K562 (cell line): ENCODE measurements around the gene LCN15. TPM values are rescaled to one million over a fixed set of nuclear protein-coding genes. Genes with fewer than 3 reads are reported as not detected.
A peak's percentile ranks its signal among the peaks of the same experiment; 100 is the strongest.

Source experiments
- ATAC-seq: fragments of 200-7000 bp; cut with Tn5 transposase; 3 replicates; pipeline ENCODE4 v1.9.1; 2020; ENCODE audit warnings: moderate library complexity
- BruUV-seq: library from RNA; stranded (reverse); fragments of 400-500 nt; replicated peaks from 2 replicates; lab custom pipeline; 2021; lab: Mats Ljungman, UMichigan
- CTCF ChIA-PET: fragments of 300-600 bp; formaldehyde crosslinking; extraction: SDS; loops from one replicate; lab custom pipeline; 2021; ENCODE audit warnings: low intra/inter-chr PET ratio; lab: Yijun Ruan, JAX
- POLR2A ChIA-PET: fragments of 300-600, 350-650 bp; sonication (Branson Sonifier 250); formaldehyde crosslinking; extraction: SDS; loops from one replicate; lab custom pipeline; 2021; ENCODE audit warnings: antibody characterized with exemption, inconsistent platforms; lab: Yijun Ruan, JAX
- DNase-seq, 4 experiments: peaks; one replicate each; pipeline versions ENCODE4 v3.0.0 to v3.0.0-alpha.2; 2011 to 2018; ENCODE audit warnings: low spot score in 3 of 4, mixed read lengths in 3 of 4; ENCODE audit errors: extremely low read depth in 1 of 4
- FAIRE-seq: peaks from 2 replicates; lab custom pipeline; 2011; peaks lifted over from hg19 to GRCh38; lab: Jason Lieb, UNC
- H2AFZ ChIP-seq: 2 replicates; pipeline ENCODE4 v1.6.0; 2011; ENCODE audit warnings: low read depth, low read length, control low read depth, inconsistent platforms
- H3K27ac ChIP-seq: fragments of 200-600 bp; 3 replicates; pipeline ENCODE4 v1.8.0; 2011; ENCODE audit warnings: low read depth, mild to moderate bottlenecking, control low read depth, inconsistent platforms, low read length, moderate library complexity, mixed read lengths; ENCODE audit errors: extremely low read depth
- H3K27me3 ChIP-seq, 2 experiments: fragments of 300-600 bp in 1 of 2; 2 replicates in 1 of 2; 3 replicates in 1 of 2; pipeline versions ENCODE4 v1.6.0 to v1.8.0; 2011; ENCODE audit warnings: inconsistent platforms in 2 of 2, low read length in 2 of 2, mild to moderate bottlenecking in 1 of 2, mixed read lengths in 1 of 2, moderate library complexity in 1 of 2; ENCODE audit not compliant: control insufficient read depth in 2 of 2, insufficient read depth in 2 of 2
- H3K36me3 ChIP-seq: fragments of 300-600 bp; 3 replicates; pipeline ENCODE4 v1.8.0; 2011; ENCODE audit warnings: mild to moderate bottlenecking, low read length, inconsistent platforms; ENCODE audit not compliant: control insufficient read depth, insufficient read depth
- H3K4me1 ChIP-seq, 2 experiments: fragments of 200-600 bp in 1 of 2; replicated peaks in 1 of 2; 2 replicates in 1 of 2; 3 replicates in 1 of 2; pipeline versions ENCODE4 v1.5.1 to v1.8.0; 2011; ENCODE audit warnings: inconsistent platforms in 2 of 2, low read length in 2 of 2, mild to moderate bottlenecking in 1 of 2, mixed read lengths in 1 of 2, moderate library complexity in 1 of 2; ENCODE audit not compliant: control insufficient read depth in 2 of 2, insufficient read depth in 2 of 2
- H3K4me2 ChIP-seq: 2 replicates; pipeline ENCODE4 v1.6.1; 2011; ENCODE audit warnings: low read length, control low read depth, inconsistent platforms, mixed read lengths; ENCODE audit not compliant: insufficient read depth
- H3K4me3 ChIP-seq: fragments of 200-600 bp; sonication (generic), shearing (Covaris generic); 2 replicates; pipeline ENCODE4 v1.5.1; 2016; ENCODE audit warnings: control low read depth, inconsistent platforms
- H3K79me2 ChIP-seq: fragments of 200-600 bp; 3 replicates; pipeline ENCODE4 v1.8.0; 2011; ENCODE audit warnings: low read length, inconsistent platforms; ENCODE audit not compliant: control insufficient read depth, insufficient read depth
- H3K9ac ChIP-seq, 2 experiments: 2 replicates each; pipeline versions ENCODE4 v1.6.0 to v1.6.1; 2011; ENCODE audit warnings: low read depth in 2 of 2, low read length in 2 of 2, control low read depth in 1 of 2, inconsistent platforms in 1 of 2, mild to moderate bottlenecking in 1 of 2, mixed read lengths in 1 of 2; ENCODE audit not compliant: insufficient read depth in 1 of 2
- H3K9me1 ChIP-seq: one replicate; pipeline ENCODE4 v1.6.0; 2011; ENCODE audit warnings: inconsistent platforms, mild to moderate bottlenecking, low read length, moderate library complexity; ENCODE audit not compliant: control insufficient read depth, insufficient read depth
- H3K9me3 ChIP-seq: replicated peaks from 2 replicates; pipeline ENCODE4 v1.5.1; 2011; ENCODE audit warnings: low read depth, low read length, inconsistent platforms; ENCODE audit not compliant: control insufficient read depth, insufficient read depth
- H4K20me1 ChIP-seq: replicated peaks from 2 replicates; pipeline ENCODE4 v1.6.1; 2011; ENCODE audit warnings: low read length, inconsistent platforms, mixed read lengths; ENCODE audit not compliant: control insufficient read depth, insufficient read depth
- CREM ChIP-seq: IDR thresholded peaks from 2 replicates; pipeline ENCODE4 v1.6.1; 2014; ENCODE audit warnings: antibody characterized with exemption, low read depth
- CXXC5 ChIP-seq: fragments of 250-450 bp; sonication (Bioruptor Pico); IDR thresholded peaks from 2 replicates; pipeline ENCODE4 v1.8.0; 2022; ENCODE audit warnings: inconsistent platforms, mild to moderate bottlenecking, moderate library complexity
- HDAC2 ChIP-seq: fragments of 450-650 bp; IDR thresholded peaks from 2 replicates; pipeline ENCODE4 v1.6.1; 2016; ENCODE audit warnings: mild to moderate bottlenecking
- HMGXB4 ChIP-seq: sonication (generic); formaldehyde crosslinking; IDR thresholded peaks from 2 replicates; pipeline ENCODE4 v1.8.1; 2023; ENCODE audit warnings: mild to moderate bottlenecking, missing genetic modification reagents
- KDM4B ChIP-seq, 2 experiments: fragments of 450-650 bp in 1 of 2; sonication (generic) in 1 of 2; IDR thresholded peaks; 2 replicates each; pipeline ENCODE4 v1.6.1; 2016 to 2017; ENCODE audit warnings: borderline replicate concordance in 2 of 2, antibody characterized with exemption in 1 of 2, low read depth in 1 of 2, mild to moderate bottlenecking in 1 of 2
- MTF1 ChIP-seq: fragments of 250-450 bp; sonication (Bioruptor Pico); IDR thresholded peaks from 2 replicates; pipeline ENCODE4 v1.9.0; 2021; ENCODE audit warnings: moderate library complexity, mild to moderate bottlenecking, inconsistent platforms, borderline replicate concordance
- PCBP1 ChIP-seq: fragments of 200-400 bp; formaldehyde crosslinking; IDR thresholded peaks from 2 replicates; pipeline ENCODE4 v1.6.1; 2018; ENCODE audit warnings: mild to moderate bottlenecking, low read depth, low read length; ENCODE audit not compliant: poor library complexity, severe bottlenecking
- SAFB ChIP-seq: fragments of 200-400 bp; formaldehyde crosslinking; IDR thresholded peaks from 2 replicates; pipeline ENCODE4 v1.6.1; 2017; ENCODE audit warnings: low read depth, low read length, borderline replicate concordance
- YY1 ChIP-seq, 3 experiments: IDR thresholded peaks; 2 replicates each; pipeline ENCODE4 v1.6.1; 2011; ENCODE audit warnings: low read length in 2 of 3, mild to moderate bottlenecking in 2 of 3, moderate library complexity in 2 of 3, borderline replicate concordance in 1 of 3, control low read depth in 1 of 3, low read depth in 1 of 3; ENCODE audit not compliant: insufficient read depth in 3 of 3, insufficient replicate concordance in 2 of 3, control insufficient read depth in 1 of 3, insufficient read length in 1 of 3; ENCODE audit errors: extremely low read depth in 1 of 3
- ZBTB7A ChIP-seq: IDR thresholded peaks from 2 replicates; pipeline ENCODE4 v1.6.1; 2011; ENCODE audit warnings: low read depth, mild to moderate bottlenecking, low read length, moderate library complexity, borderline replicate concordance; ENCODE audit not compliant: control insufficient read depth
- WGBS: fragments of 100-300 bp; shearing (Covaris generic); methylation state at CpG from one replicate; pipeline ENCODE4 v1.1.6; 2016; ENCODE audit warnings: low coverage, mixed read lengths; ENCODE audit not compliant: insufficient coverage; ENCODE audit errors: missing lambda C conversion rate; 5-methylcytosine and 5-hydroxymethylcytosine counted together
- in situ Hi-C: fragments of 300-500 bp; cut with MboI; formaldehyde crosslinking; loops from 4 replicates; pipeline ENCODE4 v1.15.0; 2018; ENCODE audit warnings: inconsistent platforms, mixed read lengths
- intact Hi-C: fragments of 100-400 bp; cut with micrococcal nuclease; formaldehyde crosslinking; loops from 2 replicates; pipeline ENCODE4 v1.14.2; 2022
- polyA plus RNA-seq, 8 experiments: library from polyadenylated mRNA; depleted of rRNA in 4 of 8; stranded (reverse) in 5 of 8; unstranded in 3 of 8; fragments of >200 nt; fragmentation: Nextera tagmentation in 2 of 8; fragmentation: Illumina TruSeq in 1 of 8; extraction: Ambion mirVana in 2 of 8; extraction: Trizol in 1 of 8; gene quantifications; 2 replicates each; pipeline versions ENCODE4 v1.2.1 to v1.2.3, GENCODE V29; 2011 to 2014; ENCODE audit warnings: inconsistent platforms in 1 of 8, missing spikeins in 1 of 8
- total RNA-seq, 7 experiments: library from RNA; depleted of rRNA in 6 of 7; stranded (reverse); fragments of >200 nt in 6 of 7; fragmentation: Illumina TruSeq in 2 of 7; extraction: Trizol in 2 of 7; gene quantifications; 2 replicates each; pipeline versions ENCODE4 v1.2.1 to v1.2.3, GENCODE V29; 2011 to 2021; ENCODE audit warnings: low replicate concordance in 1 of 7
- TF ChIP-seq, protein P1 (sequence below): sonication (generic); formaldehyde crosslinking; IDR thresholded peaks from 2 replicates; pipeline ENCODE4 v1.9.0; 2022; ENCODE audit warnings: mild to moderate bottlenecking, missing genetic modification reagents
- TF ChIP-seq, protein P2 (sequence below): fragments of 450-650 bp; formaldehyde crosslinking; IDR thresholded peaks from 2 replicates; pipeline ENCODE4 v1.4.0; 2022; ENCODE audit warnings: mild to moderate bottlenecking, moderate library complexity

LCN15 gene
- total and polyA plus RNA-seq, 9 of the 15 experiments (the other 6 are each of a cell fraction or from before 2014, with no cell fraction given), result 0.66 TPM; not detected in 8

DNA sequence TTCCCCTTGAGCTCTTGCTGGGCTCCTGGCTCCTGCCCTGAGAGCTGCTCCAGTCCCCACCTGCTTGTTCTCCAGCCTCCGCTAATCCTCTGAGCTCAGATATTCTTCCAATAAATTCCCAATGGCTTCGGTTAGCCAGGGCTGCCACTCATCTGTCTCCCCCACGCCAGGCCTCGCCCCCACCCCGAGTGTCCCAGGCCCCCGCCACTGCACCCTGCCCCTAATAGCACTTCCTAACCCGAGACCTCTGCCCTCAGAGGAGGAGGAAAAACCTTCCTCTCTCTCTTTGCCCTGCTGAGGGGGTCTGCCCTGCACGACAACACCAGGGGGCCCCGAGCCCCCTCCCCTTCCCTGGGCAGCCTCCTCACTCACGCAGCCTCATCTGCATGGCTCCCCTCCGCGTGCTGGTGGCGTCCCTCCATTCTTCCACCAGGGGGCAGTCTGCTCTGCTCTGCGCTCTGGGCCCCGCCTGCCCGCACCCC is 5.4 kb upstream of the LCN15 start:
- Histone ChIP-seq H3K27ac (no peak overlapping the region), H3K9me1 (no peaks in the 10 kb centered on the region), H3K9me3 (peaks cover 11% of the 10 kb centered on the region), H4K20me1 (no peaks in the 10 kb centered on the region), H3K4me1 (peaks cover 10 to 20% of the 10 kb centered on the region in 2 experiments; a peak in 4 of 5 replicates), H3K36me3 (no peaks in the 10 kb centered on the region), H3K27me3 (peaks cover 0 to 5% of the 10 kb centered on the region in 2 experiments; a peak in 1 of 5 replicates), H3K4me3 (no peak overlapping the region), H2AFZ (peak overlapping the region; percentile 83), H3K9ac (peak overlapping the region in 1 of 2 experiments; percentile 84; a peak in 1 of 4 replicates), H3K79me2 (no peaks in the 10 kb centered on the region), H3K4me2 (peak overlapping the region; percentile 58)
- in situ Hi-C loops, result loop anchor here (5.0 kb wide), 1 partner anchor 268 kb away; no protein-coding TSS in a partner anchor
- peak; percentile 93 for ATAC-seq
- 14% methylated on average over 5 of the region's 16 CpGs for WGBS
- no peak for FAIRE-seq
- ChIA-PET POLR2A (interaction anchor here (1.1 kb wide), 1 partner anchor 9 kb away, joined by 4 read pairs; no protein-coding TSS in a partner anchor), CTCF (interaction anchor here (0.6 kb wide), 1 partner anchor 15 kb away, joined by 3 read pairs; no protein-coding TSS in a partner anchor)
- DNase-seq, result peak; percentile 67 to 78 (median 72)
- intact Hi-C loops, result no loop called here
- BruUV-seq, result no TSS peak
- TF ChIP-seq CREM, result peak; percentile 38; the same call in 1 of the 2 replicates
- TF ChIP-seq, protein P1, sequence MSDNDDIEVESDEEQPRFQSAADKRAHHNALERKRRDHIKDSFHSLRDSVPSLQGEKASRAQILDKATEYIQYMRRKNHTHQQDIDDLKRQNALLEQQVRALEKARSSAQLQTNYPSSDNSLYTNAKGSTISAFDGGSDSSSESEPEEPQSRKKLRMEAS, result peak; percentile 60
- no peak for TF ChIP-seq HDAC2
- peak; percentile 39 for TF ChIP-seq PCBP1
- peak; percentile 82; the same call in 1 of the 2 replicates for TF ChIP-seq ZBTB7A
- TF ChIP-seq YY1 (IDR thresholded peaks at IDR 0.05; ENCODE audit: borderline replicate concordance in 1 of 3, control insufficient read depth in 1 of 3, extremely low read depth in 1 of 3, insufficient read depth in 3 of 3, insufficient read length in 1 of 3, insufficient replicate concordance in 2 of 3, low read depth in 1 of 3, low read length in 2 of 3), result peak in 1 of 3 experiments; percentile 50
- TF ChIP-seq, protein P2, sequence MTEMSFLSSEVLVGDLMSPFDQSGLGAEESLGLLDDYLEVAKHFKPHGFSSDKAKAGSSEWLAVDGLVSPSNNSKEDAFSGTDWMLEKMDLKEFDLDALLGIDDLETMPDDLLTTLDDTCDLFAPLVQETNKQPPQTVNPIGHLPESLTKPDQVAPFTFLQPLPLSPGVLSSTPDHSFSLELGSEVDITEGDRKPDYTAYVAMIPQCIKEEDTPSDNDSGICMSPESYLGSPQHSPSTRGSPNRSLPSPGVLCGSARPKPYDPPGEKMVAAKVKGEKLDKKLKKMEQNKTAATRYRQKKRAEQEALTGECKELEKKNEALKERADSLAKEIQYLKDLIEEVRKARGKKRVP (CRISPR knock-in tag), result no peak
- no peak for TF ChIP-seq HMGXB4
- no peak for TF ChIP-seq KDM4B (IDR thresholded peaks at IDR 0.05; ENCODE audit: borderline replicate concordance in 2 of 2, low read depth in 1 of 2)
- TF ChIP-seq CXXC5 (CRISPR knock-in tag), result peak; percentile 28; the same call in 1 of the 2 replicates
- no peak for TF ChIP-seq MTF1 (CRISPR knock-in tag)
- no peak for TF ChIP-seq SAFB
